Epithelial cell of proximal tubule (primary cell): ENCODE results near the gene STARD3NL. TPM values are rescaled to one million over a fixed set of nuclear protein-coding genes. Genes with fewer than 3 reads are reported as not detected.

Experiments used
- DNase-seq: peaks from one replicate; pipeline ENCODE4 v3.0.0-alpha.2; 2011; ENCODE audit warnings: low read depth
- H3K4me3 ChIP-seq: 2 replicates; pipeline ENCODE4 v1.5.1; 2011; ENCODE audit warnings: low read depth, mild to moderate bottlenecking, low read length
- CTCF ChIP-seq: conservative IDR thresholded peaks from 2 replicates; pipeline ENCODE4 v1.5.1; 2012; ENCODE audit warnings: low read depth, mild to moderate bottlenecking, low read length
- total RNA-seq: library from RNA; depleted of rRNA; stranded (reverse); fragments of >200 nt; gene quantifications from 2 replicates; pipeline ENCODE4 v1.2.3, GENCODE V29; 2015

STARD3NL gene
- total RNA-seq, 1 donor from 2014 or later = 51.8 TPM

GRCh38 chr7:38190011-38190410, 12.0 kb downstream of the STARD3NL start:
- no peak for TF ChIP-seq CTCF
- no peak overlapping the region for H3K4me3 ChIP-seq
- no peak for DNase-seq

- H3K4me3 ChIP-seq = no peak overlapping the region
- TF ChIP-seq CTCF = no peak
- no peak for DNase-seq
Measured at GRCh38 chr7:38191791-38192190, 13.7 kb downstream of the STARD3NL start.

GRCh38 chr7:38192327-38192726, 14.3 kb downstream of the STARD3NL start:
- no peak for DNase-seq
- H3K4me3 ChIP-seq = no peak overlapping the region
- no peak for TF ChIP-seq CTCF

GRCh38 chr7:38195804-38196595, 18.0 kb downstream of the STARD3NL start:
- no peak for DNase-seq
- no peak overlapping the region for H3K4me3 ChIP-seq
- no peak for TF ChIP-seq CTCF

- TF ChIP-seq CTCF = no peak
- DNase-seq = no peak
- H3K4me3 ChIP-seq = no peak overlapping the region
Measured at GRCh38 chr7:38198366-38198765, 20.3 kb downstream of the STARD3NL start.

- no peak for TF ChIP-seq CTCF
- no peak for DNase-seq
- H3K4me3 ChIP-seq = no peak overlapping the region
Measured at GRCh38 chr7:38199154-38199553, 21.1 kb downstream of the STARD3NL start.

- TF ChIP-seq CTCF = no peak
- DNase-seq = no peak
- no peak overlapping the region for H3K4me3 ChIP-seq
Measured at GRCh38 chr7:38199782-38200181, 21.7 kb downstream of the STARD3NL start.
